ENCODE data around the gene TEAD2.
"Not testable (repeated sequence)": the region's sequence is repeated elsewhere in the genome, so short reads cannot be mapped to it uniquely, and the experiment has no call there.

TEAD2 gene

DNA sequence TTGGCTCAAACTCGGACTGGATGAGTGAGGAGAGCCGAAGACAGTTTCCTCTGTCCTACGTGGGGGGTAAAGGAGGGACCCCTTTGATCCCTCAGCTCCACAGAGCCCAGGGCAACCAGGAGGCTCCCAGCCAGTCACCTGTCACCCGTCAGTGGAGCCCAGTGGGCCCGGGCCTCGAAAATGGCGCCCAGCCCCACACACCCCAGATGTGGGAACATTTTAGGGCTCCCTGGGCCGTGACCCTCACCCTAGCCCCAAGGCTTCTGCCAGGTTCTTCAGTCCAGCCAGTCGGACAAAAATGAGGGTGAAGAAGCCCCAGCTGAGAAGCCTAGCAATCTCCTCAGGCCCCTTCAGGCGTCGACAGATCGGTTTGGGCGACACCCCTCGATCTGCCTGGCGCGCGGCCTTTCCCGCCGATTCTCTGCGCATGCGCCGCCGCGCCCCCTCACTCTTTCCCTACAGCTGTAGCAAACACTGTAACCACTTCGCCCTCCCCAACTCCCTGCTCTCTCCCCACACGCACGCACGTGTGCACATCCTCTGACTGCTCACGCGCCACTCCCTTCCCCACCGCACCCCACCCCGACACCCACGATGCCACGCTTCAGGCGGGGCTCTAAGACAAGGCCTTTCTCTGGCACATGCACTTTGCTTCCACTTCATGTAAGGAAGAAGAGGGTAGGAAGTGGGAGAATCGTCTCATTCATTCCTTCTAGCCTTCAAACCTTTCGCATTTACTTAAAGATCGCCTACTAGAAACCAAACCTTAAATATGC lies 37.2 kb downstream of the TEAD2 start, which contains the start of gene SLC6A16:
Gene SLC6A16, minus strand, starts transcription at position 391 of the 776 bp plus-strand sequence. CDS start 13,844 bp downstream, outside the sequence.
- ChIA-PET CTCF (interaction anchor here (0.8 to 1.7 kb wide), 2 partner anchors 9 to 24 kb away, joined by 4 to 5 read pairs; no protein-coding TSS in a partner anchor), POLR2A (no interaction called here)
- Histone ChIP-seq H3K36me3 (ENCODE audit: control insufficient read depth in 4 of 4, insufficient read depth in 4 of 4, low read length in 3 of 4) (no peaks in the 10 kb centered on the region), H3K27me3 (replicated peaks in 2 of 5; ENCODE audit: control insufficient read depth in 4 of 5, insufficient read depth in 5 of 5, low read length in 4 of 5) (no peaks in the 10 kb centered on the region), H3K27ac (ENCODE audit: insufficient read depth in 1 of 2, low read depth in 1 of 2, low read length in 2 of 2, poor library complexity in 1 of 2, severe bottlenecking in 2 of 2) (no peak within 1 kb of the TSS), H3K9me3 (ENCODE audit: control extremely low read depth in 1 of 5, control insufficient read depth in 4 of 5, insufficient read depth in 2 of 5, low read depth in 1 of 5, low read length in 4 of 5) (peaks cover 0 to 4% (median 0%) of the 10 kb centered on the region in 5 experiments), H3K4me3 (ENCODE audit: control insufficient read depth in 1 of 7, extremely low read depth in 1 of 7, insufficient read depth in 4 of 7, low read depth in 2 of 7, low read length in 6 of 7) (no peak within 1 kb of the TSS), H3K4me1 (ENCODE audit: control extremely low read depth in 1 of 4, control insufficient read depth in 4 of 4, insufficient read depth in 4 of 4, low read length in 3 of 4) (no peaks in the 10 kb centered on the region)
- 96% methylated on average over 32 of the region's 38 CpGs for WGBS (ENCODE audit: insufficient coverage)
- DNase-seq = no peak

- no peak overlapping the region for H3K27ac ChIP-seq (ENCODE audit: insufficient read depth in 1 of 2, low read depth in 1 of 2, low read length in 2 of 2, poor library complexity in 1 of 2, severe bottlenecking in 2 of 2)
- H3K4me3 ChIP-seq (ENCODE audit: control insufficient read depth in 1 of 7, extremely low read depth in 1 of 7, insufficient read depth in 4 of 7, low read depth in 2 of 7, low read length in 6 of 7) = no peak overlapping the region
- H3K9me3 ChIP-seq (ENCODE audit: control extremely low read depth in 1 of 5, control insufficient read depth in 4 of 5, insufficient read depth in 2 of 5, low read depth in 1 of 5, low read length in 4 of 5) = peaks cover 0 to 16% (median 4%) of the 10 kb centered on the region in 5 experiments
- H3K4me1 ChIP-seq (ENCODE audit: control extremely low read depth in 1 of 4, control insufficient read depth in 4 of 4, insufficient read depth in 4 of 4, low read length in 3 of 4) = no peaks in the 10 kb centered on the region
- ChIA-PET POLR2A (no interaction called here), CTCF (interaction anchor here (0.6 to 2.2 kb wide), 4 partner anchors 13 to 151 kb away, joined by 3 to 6 read pairs (median 5); no protein-coding TSS in a partner anchor)
- no peak for DNase-seq
- no peaks in the 10 kb centered on the region for H3K27me3 ChIP-seq (replicated peaks in 2 of 5; ENCODE audit: control insufficient read depth in 4 of 5, insufficient read depth in 5 of 5, low read length in 4 of 5)
- H3K36me3 ChIP-seq (ENCODE audit: control insufficient read depth in 4 of 4, insufficient read depth in 4 of 4, low read length in 3 of 4) = no peaks in the 10 kb centered on the region
These were observed 43.9 kb downstream of the TEAD2 start for GRCh38 chr19:49318296-49318695.

GRCh38 chr19:49316284-49316683 lies 45.9 kb downstream of the TEAD2 start:
- Histone ChIP-seq H3K36me3 (ENCODE audit: control insufficient read depth in 4 of 4, insufficient read depth in 4 of 4, low read length in 3 of 4) (no peaks in the 10 kb centered on the region), H3K27ac (ENCODE audit: insufficient read depth in 1 of 2, low read depth in 1 of 2, low read length in 2 of 2, poor library complexity in 1 of 2, severe bottlenecking in 2 of 2) (no peak overlapping the region), H3K9me3 (ENCODE audit: control extremely low read depth in 1 of 5, control insufficient read depth in 4 of 5, insufficient read depth in 2 of 5, low read depth in 1 of 5, low read length in 4 of 5) (peaks cover 0 to 13% (median 4%) of the 10 kb centered on the region in 5 experiments), H3K4me1 (ENCODE audit: control extremely low read depth in 1 of 4, control insufficient read depth in 4 of 4, insufficient read depth in 4 of 4, low read length in 3 of 4) (no peaks in the 10 kb centered on the region), H3K4me3 (ENCODE audit: control insufficient read depth in 1 of 7, extremely low read depth in 1 of 7, insufficient read depth in 4 of 7, low read depth in 2 of 7, low read length in 6 of 7) (no peak overlapping the region), H3K27me3 (replicated peaks in 2 of 5; ENCODE audit: control insufficient read depth in 4 of 5, insufficient read depth in 5 of 5, low read length in 4 of 5) (no peaks in the 10 kb centered on the region)
- POLR2A ChIA-PET = no interaction called here
- DNase-seq = no peak
- CTCF ChIA-PET = interaction anchor here (0.6 kb wide), 1 partner anchor 21 kb away, joined by 4 read pairs; no protein-coding TSS in a partner anchor

- Histone ChIP-seq H3K27ac (ENCODE audit: insufficient read depth in 1 of 2, low read depth in 1 of 2, low read length in 2 of 2, poor library complexity in 1 of 2, severe bottlenecking in 2 of 2) (no peak overlapping the region), H3K27me3 (replicated peaks in 2 of 5; ENCODE audit: control insufficient read depth in 4 of 5, insufficient read depth in 5 of 5, low read length in 4 of 5) (no peaks in the 10 kb centered on the region), H3K4me3 (ENCODE audit: control insufficient read depth in 1 of 7, extremely low read depth in 1 of 7, insufficient read depth in 4 of 7, low read depth in 2 of 7, low read length in 6 of 7) (no peak overlapping the region), H3K36me3 (ENCODE audit: control insufficient read depth in 4 of 4, insufficient read depth in 4 of 4, low read length in 3 of 4) (peaks cover 0 to 3% (median 1%) of the 10 kb centered on the region in 4 experiments), H3K9me3 (ENCODE audit: control extremely low read depth in 1 of 5, control insufficient read depth in 4 of 5, insufficient read depth in 2 of 5, low read depth in 1 of 5, low read length in 4 of 5) (peaks cover 0 to 11% (median 4%) of the 10 kb centered on the region in 5 experiments), H3K4me1 (ENCODE audit: control extremely low read depth in 1 of 4, control insufficient read depth in 4 of 4, insufficient read depth in 4 of 4, low read length in 3 of 4) (no peaks in the 10 kb centered on the region)
- no peak for DNase-seq
- CTCF ChIA-PET = interaction anchor here (1.6 kb wide), 1 partner anchor 14 kb away, joined by 4 read pairs; no protein-coding TSS in a partner anchor
- WGBS (ENCODE audit: insufficient coverage) = 100% methylated on average over 1 of the region's 1 CpG
- POLR2A ChIA-PET = no interaction called here
These were observed 47.1 kb downstream of the TEAD2 start for GRCh38 chr19:49315111-49315510.

- DNase-seq = no peak
- no peak overlapping the region for H3K27ac ChIP-seq (ENCODE audit: insufficient read depth in 1 of 2, low read depth in 1 of 2, low read length in 2 of 2, poor library complexity in 1 of 2, severe bottlenecking in 2 of 2)
- H3K4me1 ChIP-seq (ENCODE audit: control extremely low read depth in 1 of 4, control insufficient read depth in 4 of 4, insufficient read depth in 4 of 4, low read length in 3 of 4) = no peaks in the 10 kb centered on the region
- no peaks in the 10 kb centered on the region for H3K27me3 ChIP-seq (replicated peaks in 2 of 5; ENCODE audit: control insufficient read depth in 4 of 5, insufficient read depth in 5 of 5, low read length in 4 of 5)
- ChIA-PET CTCF (interaction anchor here (1.0 kb wide), 1 partner anchor 19 kb away, joined by 3 read pairs; no protein-coding TSS in a partner anchor), POLR2A (no interaction called here)
- peaks cover 0 to 3% (median 1%) of the 10 kb centered on the region in 4 experiments for H3K36me3 ChIP-seq (ENCODE audit: control insufficient read depth in 4 of 4, insufficient read depth in 4 of 4, low read length in 3 of 4)
- H3K4me3 ChIP-seq (ENCODE audit: control insufficient read depth in 1 of 7, extremely low read depth in 1 of 7, insufficient read depth in 4 of 7, low read depth in 2 of 7, low read length in 6 of 7) = no peak overlapping the region
- H3K9me3 ChIP-seq (ENCODE audit: control extremely low read depth in 1 of 5, control insufficient read depth in 4 of 5, insufficient read depth in 2 of 5, low read depth in 1 of 5, low read length in 4 of 5) = no peaks in the 10 kb centered on the region
- WGBS (ENCODE audit: insufficient coverage) = 97% methylated on average over 5 of the region's 6 CpGs
These were observed 53.1 kb downstream of the TEAD2 start for GRCh38 chr19:49309087-49309486.

DNA sequence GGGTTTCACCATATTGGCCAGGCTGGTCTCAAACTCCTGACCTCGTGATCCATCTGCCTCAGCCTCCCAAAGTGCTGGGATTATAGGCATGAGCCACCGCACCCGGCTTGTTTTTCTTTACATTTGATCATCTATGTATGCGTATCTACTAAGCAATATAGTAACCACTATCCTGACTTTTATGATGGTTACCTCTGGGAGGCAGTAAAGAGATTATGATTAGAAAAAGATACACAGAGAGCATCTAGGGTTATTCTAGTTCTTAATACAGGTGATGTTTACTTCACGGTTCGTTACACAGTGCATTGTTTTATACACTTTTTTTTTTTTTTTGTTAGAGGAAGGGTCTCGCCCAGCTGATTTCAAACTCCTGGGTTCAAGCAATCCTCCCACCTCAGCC lies 55.5 kb downstream of the TEAD2 start:
- H3K4me1 ChIP-seq (ENCODE audit: control extremely low read depth in 1 of 4, control insufficient read depth in 4 of 4, insufficient read depth in 4 of 4, low read length in 3 of 4); H3K4me3 ChIP-seq (ENCODE audit: control insufficient read depth in 1 of 7, extremely low read depth in 1 of 7, insufficient read depth in 4 of 7, low read depth in 2 of 7, low read length in 6 of 7); H3K27me3 ChIP-seq (replicated peaks in 2 of 5; ENCODE audit: control insufficient read depth in 4 of 5, insufficient read depth in 5 of 5, low read length in 4 of 5); H3K9me3 ChIP-seq (ENCODE audit: control extremely low read depth in 1 of 5, control insufficient read depth in 4 of 5, insufficient read depth in 2 of 5, low read depth in 1 of 5, low read length in 4 of 5); H3K36me3 ChIP-seq (ENCODE audit: control insufficient read depth in 4 of 4, insufficient read depth in 4 of 4, low read length in 3 of 4); DNase-seq; POLR2A ChIA-PET; H3K27ac ChIP-seq (ENCODE audit: insufficient read depth in 1 of 2, low read depth in 1 of 2, low read length in 2 of 2, poor library complexity in 1 of 2, severe bottlenecking in 2 of 2): not testable (repeated sequence)
- CTCF ChIA-PET = interaction anchor here (1.1 kb wide), 1 partner anchor 21 kb away, joined by 3 read pairs; no protein-coding TSS in a partner anchor
- no CpG with 5 or more reads among the region's 7 CpGs for WGBS (ENCODE audit: insufficient coverage)

DNA sequence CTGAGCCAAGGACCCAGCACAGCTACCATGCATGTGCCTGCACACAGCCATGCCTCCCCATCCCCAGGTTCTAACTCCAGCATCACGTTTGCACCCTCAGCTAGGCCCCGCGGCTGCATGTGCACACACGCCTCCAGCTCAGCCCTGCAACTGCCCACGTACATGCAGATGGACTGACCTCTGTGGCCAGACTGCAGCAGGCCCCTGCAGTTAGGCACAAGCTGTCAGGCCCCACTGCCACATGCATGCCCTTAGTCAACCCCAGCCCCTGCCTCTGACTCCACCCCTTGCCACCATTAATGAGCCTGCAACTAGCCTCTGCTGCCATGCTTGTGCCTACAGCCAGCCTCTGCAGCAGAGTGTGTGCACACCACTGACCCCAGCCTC lies 60.4 kb downstream of the TEAD2 start:
- 94% methylated on average over 5 of the region's 5 CpGs for WGBS (ENCODE audit: insufficient coverage)
- CTCF ChIA-PET = interaction anchor here (0.6 to 3.0 kb wide), 20 partner anchors 9 to 1180 kb away, joined by 3 to 16 read pairs (median 4); no protein-coding TSS in a partner anchor
- Histone ChIP-seq H3K36me3 (ENCODE audit: control insufficient read depth in 4 of 4, insufficient read depth in 4 of 4, low read length in 3 of 4) (no peaks in the 10 kb centered on the region), H3K9me3 (ENCODE audit: control extremely low read depth in 1 of 5, control insufficient read depth in 4 of 5, insufficient read depth in 2 of 5, low read depth in 1 of 5, low read length in 4 of 5) (no peaks in the 10 kb centered on the region), H3K27me3 (replicated peaks in 2 of 5; ENCODE audit: control insufficient read depth in 4 of 5, insufficient read depth in 5 of 5, low read length in 4 of 5) (no peaks in the 10 kb centered on the region), H3K4me1 (ENCODE audit: control extremely low read depth in 1 of 4, control insufficient read depth in 4 of 4, insufficient read depth in 4 of 4, low read length in 3 of 4) (peaks cover 0 to 4% (median 0%) of the 10 kb centered on the region in 4 experiments), H3K27ac (ENCODE audit: insufficient read depth in 1 of 2, low read depth in 1 of 2, low read length in 2 of 2, poor library complexity in 1 of 2, severe bottlenecking in 2 of 2) (no peak overlapping the region), H3K4me3 (ENCODE audit: control insufficient read depth in 1 of 7, extremely low read depth in 1 of 7, insufficient read depth in 4 of 7, low read depth in 2 of 7, low read length in 6 of 7) (no peak overlapping the region)
- DNase-seq = no peak
- POLR2A ChIA-PET = interaction anchor here (0.6 kb wide), 1 partner anchor 12 kb away, joined by 6 read pairs; no protein-coding TSS in a partner anchor

All from common myeloid progenitor, CD34-positive (primary cell).